ENCODE measurements around the gene CD3E. TPM values are rescaled to one million over a fixed set of nuclear protein-coding genes. Genes with fewer than 3 reads are reported as not detected.

CD3E gene
- total and polyA plus RNA-seq, 10 donors, result 20.5 to 89.2 (median 55.0) TPM

GRCh38 chr11:118295199-118295598 is 9.3 kb upstream of the CD3E start:
- H3K4me3 ChIP-seq, result no peak overlapping the region
- TF ChIP-seq CTCF (IDR thresholded peaks at IDR 0.05 in 8 of 11, conservative IDR thresholded peaks at IDR 0.05 in 3 of 11), result no peak
- no peak for TF ChIP-seq POLR2A (IDR thresholded peaks at IDR 0.05)
- TF ChIP-seq POLR2AphosphoS5 (IDR thresholded peaks at IDR 0.05), result no peak

DNA sequence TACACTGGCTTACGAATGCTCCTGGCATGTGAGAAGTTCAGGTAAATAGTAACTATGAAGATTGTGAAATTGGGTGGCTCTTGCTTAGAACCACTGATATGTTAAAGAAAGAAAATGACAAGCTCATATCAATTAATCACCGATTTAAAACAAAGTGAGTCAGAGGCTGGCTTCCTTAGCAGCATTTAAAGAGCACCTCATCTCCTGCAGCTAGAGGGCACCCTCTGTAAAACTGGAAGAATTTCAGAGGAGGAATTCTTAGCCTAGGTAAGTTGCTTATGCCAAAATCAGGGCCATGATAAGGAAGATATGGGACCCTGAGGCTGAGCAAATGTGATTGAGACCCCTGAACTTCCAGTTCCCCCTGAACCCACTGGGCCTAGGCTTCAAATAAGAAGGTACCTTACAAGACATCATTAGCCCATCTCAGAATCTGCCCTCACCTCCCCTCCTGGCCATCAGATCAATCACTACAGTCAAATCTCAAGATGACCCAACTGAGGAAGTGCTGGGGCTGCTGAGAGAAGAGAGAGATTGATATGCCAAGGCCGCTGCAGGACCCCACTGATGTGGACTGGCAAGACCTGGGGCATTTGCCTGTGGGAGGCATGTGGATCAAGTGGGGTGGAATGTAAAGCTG is 8.6 kb upstream of the CD3E start:
- TF ChIP-seq CTCF (IDR thresholded peaks at IDR 0.05 in 8 of 11, conservative IDR thresholded peaks at IDR 0.05 in 3 of 11), result peak in 9 of 11 experiments; percentile 22 to 68 (median 54)
- TF ChIP-seq POLR2AphosphoS5 (IDR thresholded peaks at IDR 0.05), result no peak
- intact Hi-C loops (cut with DNase I; ENCODE audit: low total_unique reads), result loop anchor here (5.0 kb wide), 1 partner anchor 56 kb away; no protein-coding TSS in a partner anchor

More at GRCh38 chr11:118295199-118295598, 9.3 kb upstream of the CD3E start:
- Histone ChIP-seq H3K36me3 (no peaks in the 10 kb centered on the region), H3K27me3 (replicated peaks in 1 of 7) (peaks cover 0 to 11% (median 0%) of the 10 kb centered on the region in 7 donors), H3K27ac (no peak overlapping the region), H3K9me3 (no peaks in the 10 kb centered on the region), H3K4me1 (peaks cover 0 to 20% (median 7%) of the 10 kb centered on the region in 6 donors)
- WGBS, 5 donors, result 67 to 82% (median 77%) methylated on average over 5 of the region's 5 CpGs
- intact Hi-C loops (cut with DNase I; ENCODE audit: low total_unique reads), result loop anchor here (5.0 kb wide), 1 partner anchor 57 kb away; no protein-coding TSS in a partner anchor
- no peak for DNase-seq

DNA sequence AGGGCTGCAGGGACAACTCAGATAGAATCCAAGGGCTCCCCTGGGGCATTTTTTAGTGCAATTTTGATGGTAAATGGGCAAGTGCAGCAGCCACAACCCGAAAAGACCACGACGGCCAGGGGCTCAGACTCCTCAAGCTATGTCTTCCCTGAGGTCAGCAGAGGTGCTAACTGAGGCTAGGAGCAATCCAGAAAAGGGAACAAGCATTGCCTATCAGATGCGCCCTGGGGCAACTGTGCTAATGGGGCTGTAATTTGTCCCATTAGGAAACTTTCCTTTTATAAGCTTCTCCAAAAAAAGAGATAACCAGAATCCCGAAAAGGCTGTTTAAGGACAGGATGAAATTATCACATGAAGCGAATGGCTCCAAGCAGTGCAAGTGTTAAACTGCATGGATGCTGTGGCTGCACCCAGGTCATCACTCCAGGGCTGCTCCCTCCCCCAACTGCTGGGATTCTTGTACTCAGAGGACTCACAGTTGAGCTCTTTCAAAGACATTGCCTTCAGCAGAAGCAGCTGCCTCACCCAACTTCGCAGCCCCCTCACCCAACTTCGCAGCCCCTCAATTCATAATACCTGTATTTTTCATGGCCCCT is 2.8 kb upstream of the CD3E start:
- Histone ChIP-seq H3K9me3 (no peaks in the 10 kb centered on the region), H3K4me1 (peaks cover 0 to 18% (median 0%) of the 10 kb centered on the region in 6 donors), H3K36me3 (no peaks in the 10 kb centered on the region), H3K27ac (no peak overlapping the region), H3K27me3 (replicated peaks in 1 of 7) (no peaks in the 10 kb centered on the region), H3K4me3 (no peak overlapping the region)
- DNase-seq, result no peak
- 66 to 92% (median 73%) methylated on average over 8 of the region's 8 CpGs for WGBS, 5 donors
- intact Hi-C loops (cut with DNase I; ENCODE audit: low total_unique reads), result no loop called here
- TF ChIP-seq POLR2A (IDR thresholded peaks at IDR 0.05), result no peak
- TF ChIP-seq POLR2AphosphoS5 (IDR thresholded peaks at IDR 0.05), result no peak
- TF ChIP-seq CTCF (IDR thresholded peaks at IDR 0.05 in 8 of 11, conservative IDR thresholded peaks at IDR 0.05 in 3 of 11), result no peak

More for the DNA sequence above, 8.6 kb upstream of the CD3E start:
- no peaks in the 10 kb centered on the region for H3K9me3 ChIP-seq
- no peak overlapping the region for H3K27ac ChIP-seq
- H3K27me3 ChIP-seq (replicated peaks in 1 of 7), result peaks cover 0 to 11% (median 0%) of the 10 kb centered on the region in 7 donors
- no peak overlapping the region for H3K4me3 ChIP-seq
- no peaks in the 10 kb centered on the region for H3K36me3 ChIP-seq
- WGBS, 5 donors, result 49 to 64% (median 62%) methylated on average over 3 of the region's 3 CpGs
- H3K4me1 ChIP-seq, result peaks cover 0 to 15% (median 4%) of the 10 kb centered on the region in 6 donors
- DNase-seq, result no peak

- TF ChIP-seq POLR2AphosphoS5 (IDR thresholded peaks at IDR 0.05), result no peak
- no peak for TF ChIP-seq POLR2A (IDR thresholded peaks at IDR 0.05)
- TF ChIP-seq CTCF (IDR thresholded peaks at IDR 0.05 in 8 of 11, conservative IDR thresholded peaks at IDR 0.05 in 3 of 11), result no peak
- intact Hi-C loops (cut with DNase I; ENCODE audit: low total_unique reads), result no loop called here
- H3K9me3 ChIP-seq, result no peaks in the 10 kb centered on the region
- H3K27me3 ChIP-seq (replicated peaks in 1 of 7), result no peaks in the 10 kb centered on the region
- peak overlapping the region in 5 of 8 donors; percentile 22 to 61 (median 33) for H3K4me3 ChIP-seq
- H3K4me1 ChIP-seq, result peaks cover 0 to 42% (median 1%) of the 10 kb centered on the region in 6 donors
- no peak for DNase-seq
- peak overlapping the region; percentile 17 to 85 (median 73) for H3K27ac ChIP-seq
- 21 to 58% (median 32%) methylated on average over 1 of the region's 1 CpG for WGBS, 5 donors
- H3K36me3 ChIP-seq, result no peaks in the 10 kb centered on the region
Measured at GRCh38 chr11:118304227-118304567, 333 bp upstream of the CD3E start.
